A549 (cell line): ENCODE data around the gene CCDC142. TPM values are rescaled to one million over a fixed set of nuclear protein-coding genes. Genes with fewer than 3 reads are reported as not detected.

Source experiments
- ATAC-seq, 2 experiments: fragments of 200-7000 bp in 1 of 2; fragments of >200 bp in 1 of 2; cut with Nextera tagmentation in 1 of 2; cut with Tn5 transposase in 1 of 2; 3 replicates each; pipeline versions ENCODE4 v1.8.0 to v1.9.1; 2018 to 2020; ENCODE audit warnings: mild to moderate bottlenecking in 1 of 2, moderate library complexity in 1 of 2
- CTCF ChIA-PET: fragments of 300-600 bp; sonication (Branson Sonifier 250); formaldehyde crosslinking; extraction: SDS; loops from one replicate; lab custom pipeline; 2021; ENCODE audit warnings: antibody characterized with exemption, inconsistent platforms; lab: Yijun Ruan, JAX
- POLR2A ChIA-PET: fragments of 350-600 bp; formaldehyde crosslinking; extraction: SDS; loops from one replicate; lab custom pipeline; 2021; ENCODE audit warnings: antibody characterized with exemption, inconsistent platforms; lab: Yijun Ruan, JAX
- DNase-seq, 2 experiments: peaks; one replicate each; pipeline versions ENCODE4 v3.0.0 to v3.0.0-alpha.2; 2011 to 2016; ENCODE audit warnings: low read depth in 1 of 2, low spot score in 1 of 2
- FAIRE-seq: peaks from 2 replicates; lab custom pipeline; 2011; peaks lifted over from hg19 to GRCh38; lab: Jason Lieb, UNC
- H3K27ac ChIP-seq, 2 experiments: fragments of >200 bp; sonication (Bioruptor Twin); formaldehyde crosslinking; 3 replicates each; pipeline ENCODE4 v1.5.1; 2016 to 2017
- H3K4me1 ChIP-seq: fragments of >200 bp; sonication (Bioruptor Twin); formaldehyde crosslinking; 3 replicates; pipeline ENCODE4 v1.6.1; 2016
- H3K4me2 ChIP-seq: fragments of >200 bp; sonication (Bioruptor Twin); formaldehyde crosslinking; 3 replicates; pipeline ENCODE4 v1.6.1; 2016
- H3K4me3 ChIP-seq: fragments of >200 bp; sonication (Bioruptor Twin); formaldehyde crosslinking; 3 replicates; pipeline ENCODE4 v1.5.1; 2016
- H3K9me3 ChIP-seq: fragments of >200 bp; sonication (Bioruptor Twin); formaldehyde crosslinking; 3 replicates; pipeline ENCODE4 v1.6.1; 2016
- CBX8 ChIP-seq: fragments of 200-600 bp; sonication (generic); IDR thresholded peaks from 2 replicates; pipeline ENCODE4 v1.6.1; 2016
- CHD2 ChIP-seq: fragments of 150-350 bp; IDR thresholded peaks from 2 replicates; pipeline ENCODE4 v1.6.1; 2014; ENCODE audit warnings: low read length; ENCODE audit not compliant: partially characterized antibody
- CHD4 ChIP-seq: fragments of 200-600 bp; sonication (generic); IDR thresholded peaks from 2 replicates; pipeline ENCODE4 v1.6.1; 2016; ENCODE audit warnings: antibody characterized with exemption, mild to moderate bottlenecking, borderline replicate concordance
- EHMT2 ChIP-seq: fragments of 200-600 bp; sonication (generic); IDR thresholded peaks from 2 replicates; pipeline ENCODE4 v1.6.1; 2016; ENCODE audit warnings: antibody characterized with exemption, low read depth, mild to moderate bottlenecking, moderate library complexity
- FOSL2 ChIP-seq, 2 experiments: fragments of 450-650 bp in 1 of 2; fragments of >200 bp in 1 of 2; sonication (Bioruptor Twin) in 1 of 2; formaldehyde crosslinking; IDR thresholded peaks; 2 replicates each; pipeline versions ENCODE4 v1.5.0 to v1.6.1; 2016 to 2020; ENCODE audit warnings: mild to moderate bottlenecking in 1 of 2, moderate library complexity in 1 of 2
- FOXS1 ChIP-seq: fragments of 250-450 bp; sonication (Bioruptor Pico); IDR thresholded peaks from 2 replicates; pipeline ENCODE4 v1.5.0; 2020; ENCODE audit warnings: mild to moderate bottlenecking, moderate library complexity
- GATA3 ChIP-seq: IDR thresholded peaks from 2 replicates; pipeline ENCODE4 v1.6.1; 2012; ENCODE audit warnings: borderline replicate concordance
- HOXB13 ChIP-seq: fragments of 250-450 bp; sonication (Bioruptor Pico); IDR thresholded peaks from 2 replicates; pipeline ENCODE4 v1.5.0; 2020; ENCODE audit warnings: low read depth, mild to moderate bottlenecking, moderate library complexity
- KDM1A ChIP-seq: fragments of 200-600 bp; sonication (generic); IDR thresholded peaks from 2 replicates; pipeline ENCODE4 v1.6.1; 2016; ENCODE audit warnings: low read depth, mild to moderate bottlenecking
- MAFK ChIP-seq: fragments of 450-650 bp; IDR thresholded peaks from 2 replicates; pipeline ENCODE4 v1.6.1; 2014; ENCODE audit not compliant: partially characterized antibody
- NR3C1 ChIP-seq: fragments of >200 bp; sonication (Bioruptor Twin); formaldehyde crosslinking; IDR thresholded peaks from 3 replicates; pipeline ENCODE4 v1.6.1; 2017
- PHF8 ChIP-seq: fragments of 200-600 bp; sonication (generic); IDR thresholded peaks from 2 replicates; pipeline ENCODE4 v1.6.1; 2016; ENCODE audit warnings: low read depth, mild to moderate bottlenecking, antibody characterized with exemption, moderate library complexity, borderline replicate concordance
- POLR2A ChIP-seq: IDR thresholded peaks from 2 replicates; pipeline ENCODE4 v1.6.1; 2012; ENCODE audit warnings: mild to moderate bottlenecking, low read length
- SMC3 ChIP-seq: fragments of >200 bp; sonication (Bioruptor Twin); formaldehyde crosslinking; IDR thresholded peaks from 3 replicates; pipeline ENCODE4 v1.6.1; 2018; ENCODE audit warnings: inconsistent platforms
- ZC3H11A ChIP-seq: fragments of 450-650 bp; IDR thresholded peaks from 2 replicates; pipeline ENCODE4 v1.6.1; 2014; ENCODE audit warnings: antibody characterized with exemption, mild to moderate bottlenecking
- WGBS: methylation state at CpG from one replicate; pipeline ENCODE4 v1.1.6; 2017; ENCODE audit errors: missing lambda C conversion rate; 5-methylcytosine and 5-hydroxymethylcytosine counted together
- polyA plus RNA-seq, 4 experiments: library from polyadenylated mRNA; depleted of rRNA in 3 of 4; stranded (reverse); fragments of >200 nt; fragmentation: RNase III in 1 of 4; extraction: RNeasy Plus Mini Kit Qiagen cat#74134 plus additional on column Dnase treatment in 1 of 4; gene quantifications; 2 replicates in 3 of 4; 3 replicates in 1 of 4; pipeline ENCODE4 v1.2.3, GENCODE V29; 2011 to 2017
- TF ChIP-seq, protein P1 (sequence below): fragments of 150-350 bp; IDR thresholded peaks from 2 replicates; pipeline ENCODE4 v1.6.1; 2014; ENCODE audit warnings: low read depth, mild to moderate bottlenecking, low read length
- TF ChIP-seq, protein P2 (sequence below): fragments of >200 bp; sonication (Bioruptor Twin); formaldehyde crosslinking; IDR thresholded peaks from 2 replicates; pipeline ENCODE4 v1.6.1; 2016
- TF ChIP-seq, protein P3 (sequence below): fragments of 250-450 bp; sonication (Bioruptor Pico); IDR thresholded peaks from 2 replicates; pipeline ENCODE4 v1.5.0; 2021; ENCODE audit warnings: mild to moderate bottlenecking, moderate library complexity, borderline replicate concordance
- TF ChIP-seq, protein P4 (sequence below): IDR thresholded peaks from 2 replicates; pipeline ENCODE4 v1.6.1; 2012; ENCODE audit warnings: low read depth, borderline replicate concordance
- TF ChIP-seq, protein P5 (sequence below): IDR thresholded peaks from 2 replicates; pipeline ENCODE4 v1.6.1; 2012
- TF ChIP-seq, protein P6 (sequence below): fragments of 450-650 bp; IDR thresholded peaks from 2 replicates; pipeline ENCODE4 v1.6.1; 2014; ENCODE audit warnings: antibody characterized with exemption

CCDC142 gene
- polyA plus RNA-seq, 2 of the 4 experiments (the other 2 are of a cell fraction) = 6.8 to 12.8 TPM

DNA sequence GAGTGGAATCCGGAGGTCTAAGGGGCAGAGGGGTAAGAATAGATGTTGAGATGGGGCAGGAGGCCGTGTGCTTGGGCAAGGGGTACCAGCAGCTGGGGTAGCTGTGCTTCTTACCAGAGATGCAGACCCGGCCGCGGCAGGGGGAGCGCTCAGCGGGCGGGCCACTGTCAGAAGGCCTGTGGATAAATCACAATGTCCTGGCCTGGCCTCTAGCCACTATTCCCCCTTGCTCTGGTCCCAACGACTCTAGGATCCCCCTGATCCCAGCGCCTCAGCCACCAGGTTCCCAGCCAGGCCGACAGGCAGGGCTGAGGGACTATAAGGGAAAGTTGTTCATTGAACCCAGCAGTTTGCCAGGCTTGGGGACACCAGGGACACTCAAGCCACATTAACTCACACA, 52.3 kb downstream of the CCDC142 start:
- ATAC-seq = no peak
- FAIRE-seq = no peak
- CTCF ChIA-PET = interaction anchor here (1.0 to 1.4 kb wide), 3 partner anchors 9 to 95 kb away, joined by 3 to 4 read pairs (median 3); no protein-coding TSS in a partner anchor
- no peak for DNase-seq
- H3K4me2 ChIP-seq = no peak overlapping the region
- no peak overlapping the region for H3K27ac ChIP-seq
- no peaks in the 10 kb centered on the region for H3K9me3 ChIP-seq
- H3K4me3 ChIP-seq = no peak overlapping the region
- H3K4me1 ChIP-seq = peaks cover 8% of the 10 kb centered on the region; the same call in 1 of the 3 replicates
- POLR2A ChIA-PET = interaction anchor here (2.5 kb wide), 1 partner anchor 9 kb away, joined by 11 read pairs; no protein-coding TSS in a partner anchor
- TF ChIP-seq, protein P1, sequence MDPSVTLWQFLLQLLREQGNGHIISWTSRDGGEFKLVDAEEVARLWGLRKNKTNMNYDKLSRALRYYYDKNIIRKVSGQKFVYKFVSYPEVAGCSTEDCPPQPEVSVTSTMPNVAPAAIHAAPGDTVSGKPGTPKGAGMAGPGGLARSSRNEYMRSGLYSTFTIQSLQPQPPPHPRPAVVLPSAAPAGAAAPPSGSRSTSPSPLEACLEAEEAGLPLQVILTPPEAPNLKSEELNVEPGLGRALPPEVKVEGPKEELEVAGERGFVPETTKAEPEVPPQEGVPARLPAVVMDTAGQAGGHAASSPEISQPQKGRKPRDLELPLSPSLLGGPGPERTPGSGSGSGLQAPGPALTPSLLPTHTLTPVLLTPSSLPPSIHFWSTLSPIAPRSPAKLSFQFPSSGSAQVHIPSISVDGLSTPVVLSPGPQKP = no peak
- TF ChIP-seq, protein P2, sequence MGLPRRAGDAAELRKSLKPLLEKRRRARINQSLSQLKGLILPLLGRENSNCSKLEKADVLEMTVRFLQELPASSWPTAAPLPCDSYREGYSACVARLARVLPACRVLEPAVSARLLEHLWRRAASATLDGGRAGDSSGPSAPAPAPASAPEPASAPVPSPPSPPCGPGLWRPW = no peak
- TF ChIP-seq EHMT2 = no peak
- no peak for TF ChIP-seq MAFK
- TF ChIP-seq, protein P3, sequence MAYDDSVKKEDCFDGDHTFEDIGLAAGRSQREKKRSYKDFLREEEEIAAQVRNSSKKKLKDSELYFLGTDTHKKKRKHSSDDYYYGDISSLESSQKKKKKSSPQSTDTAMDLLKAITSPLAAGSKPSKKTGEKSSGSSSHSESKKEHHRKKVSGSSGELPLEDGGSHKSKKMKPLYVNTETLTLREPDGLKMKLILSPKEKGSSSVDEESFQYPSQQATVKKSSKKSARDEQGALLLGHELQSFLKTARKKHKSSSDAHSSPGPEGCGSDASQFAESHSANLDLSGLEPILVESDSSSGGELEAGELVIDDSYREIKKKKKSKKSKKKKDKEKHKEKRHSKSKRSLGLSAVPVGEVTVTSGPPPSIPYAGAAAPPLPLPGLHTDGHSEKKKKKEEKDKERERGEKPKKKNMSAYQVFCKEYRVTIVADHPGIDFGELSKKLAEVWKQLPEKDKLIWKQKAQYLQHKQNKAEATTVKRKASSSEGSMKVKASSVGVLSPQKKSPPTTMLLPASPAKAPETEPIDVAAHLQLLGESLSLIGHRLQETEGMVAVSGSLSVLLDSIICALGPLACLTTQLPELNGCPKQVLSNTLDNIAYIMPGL (CRISPR knock-in tag) = no peak
- TF ChIP-seq NR3C1 = no peak
- WGBS = 83% methylated on average over 11 of the region's 11 CpGs

DNA sequence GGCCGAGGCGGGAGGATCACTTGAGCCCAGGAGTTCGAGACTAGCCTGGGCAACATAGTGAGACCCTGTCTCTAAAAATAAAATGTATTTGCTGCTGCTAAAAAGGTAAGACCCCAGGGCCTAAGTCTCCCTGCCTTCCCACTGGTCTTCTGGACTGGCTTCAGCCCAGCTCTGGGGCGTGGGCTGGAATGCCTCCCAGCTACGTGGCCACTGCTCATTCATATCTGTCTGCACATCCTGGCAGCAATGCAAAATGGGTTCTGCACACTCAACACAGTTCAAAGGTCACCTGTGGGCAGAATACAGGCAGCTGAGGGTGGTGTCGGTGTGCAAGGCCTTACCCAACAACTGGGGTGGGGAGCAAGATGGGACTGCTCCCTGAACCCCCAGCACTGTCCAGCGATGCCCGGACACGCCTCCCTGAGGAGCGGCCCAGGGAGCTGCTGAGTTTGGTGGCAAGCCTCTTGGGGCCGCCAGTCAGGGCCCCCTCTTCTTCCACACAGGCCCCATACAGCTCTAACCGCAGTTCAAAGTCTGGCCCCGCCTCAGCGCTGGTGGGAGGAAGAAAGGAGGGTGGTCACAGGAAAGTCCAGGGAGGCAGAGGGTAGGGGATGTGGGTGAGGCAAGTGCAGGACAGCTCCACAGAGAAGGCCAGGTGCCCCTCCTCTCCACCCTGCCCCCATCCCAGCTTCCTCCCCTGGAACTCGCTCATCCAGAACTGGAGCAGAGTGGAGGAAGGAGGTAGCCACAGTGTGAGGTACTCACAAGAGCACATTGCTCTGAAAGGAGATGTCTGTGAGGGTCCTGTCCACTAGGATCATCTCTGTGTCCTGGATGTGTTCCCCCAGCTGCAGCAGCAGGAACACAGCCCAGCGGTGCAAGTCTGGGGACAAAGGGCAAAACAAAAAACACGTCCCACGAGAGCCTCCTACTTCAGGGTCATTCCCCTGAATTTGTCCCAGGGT, 53.0 kb downstream of the CCDC142 start:
- FAIRE-seq (no peak), DNase-seq (no peak), ATAC-seq (no peak; a peak in 1 of 6 replicates)
- Histone ChIP-seq H3K9me3 (no peaks in the 10 kb centered on the region), H3K4me2 (no peak overlapping the region), H3K4me3 (no peak overlapping the region), H3K4me1 (peaks cover 8% of the 10 kb centered on the region; the same call in 1 of the 3 replicates), H3K27ac (no peak overlapping the region)
- ChIA-PET CTCF (interaction anchor here (0.9 to 1.4 kb wide), 4 partner anchors 10 to 92 kb away, joined by 3 to 5 read pairs (median 3); no protein-coding TSS in a partner anchor), POLR2A (interaction anchor here (2.5 kb wide), 1 partner anchor 10 kb away, joined by 11 read pairs; no protein-coding TSS in a partner anchor)
- 88% methylated on average over 18 of the region's 18 CpGs for WGBS
- TF ChIP-seq MAFK = no peak
- no peak for TF ChIP-seq NR3C1
- no peak for TF ChIP-seq FOXS1 (CRISPR knock-in tag)
- TF ChIP-seq FOSL2 (IDR thresholded peaks at IDR 0.05) = no peak
- TF ChIP-seq FOSL2 (CRISPR knock-in tag; IDR thresholded peaks at IDR 0.05) = no peak
- TF ChIP-seq CHD2 = no peak
- no peak for TF ChIP-seq CBX8
- TF ChIP-seq SMC3 = no peak
- no peak for TF ChIP-seq POLR2A
- TF ChIP-seq ZC3H11A = no peak
- TF ChIP-seq, protein P2 = no peak
- TF ChIP-seq HOXB13 (CRISPR knock-in tag) = no peak

DNA sequence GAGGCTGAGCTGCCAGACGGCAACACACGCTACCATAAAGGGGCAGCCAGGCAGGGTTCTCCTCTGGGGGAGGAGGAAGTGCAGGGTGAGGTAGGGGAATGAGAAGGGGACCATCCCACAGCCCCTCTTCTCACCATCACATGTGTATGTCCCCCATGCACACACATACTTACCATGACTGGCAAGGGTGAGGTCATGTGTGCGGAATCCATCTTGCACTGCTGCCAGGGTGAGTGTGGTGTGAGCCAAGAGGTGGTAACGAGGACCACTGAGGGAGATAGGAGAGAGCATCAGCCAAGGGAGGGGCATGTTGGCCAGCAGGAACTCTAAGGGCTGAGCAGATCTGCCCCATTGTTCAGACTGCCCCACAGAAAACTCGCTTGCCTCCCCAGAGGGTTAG, 54.1 kb downstream of the CCDC142 start:
- WGBS = 91% methylated on average over 5 of the region's 5 CpGs
- CTCF ChIA-PET = interaction anchor here (0.9 to 1.4 kb wide), 3 partner anchors 10 to 68 kb away, joined by 3 to 5 read pairs (median 3); no protein-coding TSS in a partner anchor
- FAIRE-seq (no peak), DNase-seq (no peak), ATAC-seq (no peak)
- H3K4me1 ChIP-seq = peaks cover 8% of the 10 kb centered on the region; the same call in 1 of the 3 replicates
- H3K9me3 ChIP-seq = no peaks in the 10 kb centered on the region
- no peak overlapping the region for H3K27ac ChIP-seq
- no peak overlapping the region for H3K4me3 ChIP-seq
- POLR2A ChIA-PET = interaction anchor here (2.5 kb wide), 1 partner anchor 11 kb away, joined by 11 read pairs; no protein-coding TSS in a partner anchor
- no peak overlapping the region for H3K4me2 ChIP-seq
- TF ChIP-seq KDM1A = no peak
- no peak for TF ChIP-seq EHMT2
- TF ChIP-seq ZC3H11A = no peak
- TF ChIP-seq, protein P4, sequence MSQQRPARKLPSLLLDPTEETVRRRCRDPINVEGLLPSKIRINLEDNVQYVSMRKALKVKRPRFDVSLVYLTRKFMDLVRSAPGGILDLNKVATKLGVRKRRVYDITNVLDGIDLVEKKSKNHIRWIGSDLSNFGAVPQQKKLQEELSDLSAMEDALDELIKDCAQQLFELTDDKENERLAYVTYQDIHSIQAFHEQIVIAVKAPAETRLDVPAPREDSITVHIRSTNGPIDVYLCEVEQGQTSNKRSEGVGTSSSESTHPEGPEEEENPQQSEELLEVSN = no peak
- no peak for TF ChIP-seq HOXB13 (CRISPR knock-in tag)
- TF ChIP-seq, protein P5, sequence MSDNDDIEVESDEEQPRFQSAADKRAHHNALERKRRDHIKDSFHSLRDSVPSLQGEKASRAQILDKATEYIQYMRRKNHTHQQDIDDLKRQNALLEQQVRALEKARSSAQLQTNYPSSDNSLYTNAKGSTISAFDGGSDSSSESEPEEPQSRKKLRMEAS = no peak
- TF ChIP-seq CHD4 = no peak
- TF ChIP-seq PHF8 = no peak
- TF ChIP-seq, protein P6, sequence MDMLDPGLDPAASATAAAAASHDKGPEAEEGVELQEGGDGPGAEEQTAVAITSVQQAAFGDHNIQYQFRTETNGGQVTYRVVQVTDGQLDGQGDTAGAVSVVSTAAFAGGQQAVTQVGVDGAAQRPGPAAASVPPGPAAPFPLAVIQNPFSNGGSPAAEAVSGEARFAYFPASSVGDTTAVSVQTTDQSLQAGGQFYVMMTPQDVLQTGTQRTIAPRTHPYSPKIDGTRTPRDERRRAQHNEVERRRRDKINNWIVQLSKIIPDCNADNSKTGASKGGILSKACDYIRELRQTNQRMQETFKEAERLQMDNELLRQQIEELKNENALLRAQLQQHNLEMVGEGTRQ = no peak
- TF ChIP-seq GATA3 = no peak
